HL-60 (cell line): ENCODE data around the gene FOXO1.

Experiments used
- DNase-seq, 2 experiments: peaks; one replicate each; pipeline ENCODE4 v3.0.0-alpha.2; 2010 to 2020; ENCODE audit warnings: low read depth in 1 of 2, low spot score in 1 of 2
- H3K27ac ChIP-seq: fragments of 250-450 bp; sonication (Bioruptor Pico); replicated peaks from 2 replicates; pipeline ENCODE4 v1.5.1; 2020; ENCODE audit warnings: mild to moderate bottlenecking, moderate library complexity
- H3K27me3 ChIP-seq: fragments of 250-450 bp; sonication (Bioruptor Pico); 2 replicates; pipeline ENCODE4 v1.5.1; 2021; ENCODE audit warnings: mild to moderate bottlenecking, moderate library complexity; ENCODE audit not compliant: insufficient read depth, poor library complexity, severe bottlenecking
- H3K4me3 ChIP-seq: replicated peaks from 2 replicates; pipeline ENCODE4 v1.5.1; 2011; ENCODE audit warnings: mild to moderate bottlenecking, control low read depth, low read length; ENCODE audit not compliant: insufficient read depth
- GABPA ChIP-seq: IDR thresholded peaks from 2 replicates; pipeline ENCODE4 v1.6.1; 2012; ENCODE audit warnings: low read depth
- POLR2AphosphoS5 ChIP-seq: IDR thresholded peaks from 2 replicates; pipeline ENCODE4 v1.6.1; 2012; ENCODE audit warnings: low read depth
- SPI1 ChIP-seq: IDR thresholded peaks from 2 replicates; pipeline ENCODE4 v1.6.1; 2012; ENCODE audit warnings: low read depth, mild to moderate bottlenecking, borderline replicate concordance
- TF ChIP-seq, protein P1 (sequence below): IDR thresholded peaks from one replicate; pipeline ENCODE4 v1.5.1; 2011; ENCODE audit warnings: low read length, control low read depth, inconsistent platforms; ENCODE audit not compliant: insufficient read depth
- TF ChIP-seq, protein P2 (sequence below): IDR thresholded peaks from 2 replicates; pipeline ENCODE4 v1.6.1; 2012; ENCODE audit warnings: low read depth; ENCODE audit not compliant: insufficient replicate concordance

The FOXO1 gene

GRCh38 chr13:40546047-40546446, 120.4 kb downstream of the FOXO1 start:
- TF ChIP-seq POLR2AphosphoS5 (no peak), SPI1 (no peak), GABPA (no peak)
- TF ChIP-seq, protein P1, sequence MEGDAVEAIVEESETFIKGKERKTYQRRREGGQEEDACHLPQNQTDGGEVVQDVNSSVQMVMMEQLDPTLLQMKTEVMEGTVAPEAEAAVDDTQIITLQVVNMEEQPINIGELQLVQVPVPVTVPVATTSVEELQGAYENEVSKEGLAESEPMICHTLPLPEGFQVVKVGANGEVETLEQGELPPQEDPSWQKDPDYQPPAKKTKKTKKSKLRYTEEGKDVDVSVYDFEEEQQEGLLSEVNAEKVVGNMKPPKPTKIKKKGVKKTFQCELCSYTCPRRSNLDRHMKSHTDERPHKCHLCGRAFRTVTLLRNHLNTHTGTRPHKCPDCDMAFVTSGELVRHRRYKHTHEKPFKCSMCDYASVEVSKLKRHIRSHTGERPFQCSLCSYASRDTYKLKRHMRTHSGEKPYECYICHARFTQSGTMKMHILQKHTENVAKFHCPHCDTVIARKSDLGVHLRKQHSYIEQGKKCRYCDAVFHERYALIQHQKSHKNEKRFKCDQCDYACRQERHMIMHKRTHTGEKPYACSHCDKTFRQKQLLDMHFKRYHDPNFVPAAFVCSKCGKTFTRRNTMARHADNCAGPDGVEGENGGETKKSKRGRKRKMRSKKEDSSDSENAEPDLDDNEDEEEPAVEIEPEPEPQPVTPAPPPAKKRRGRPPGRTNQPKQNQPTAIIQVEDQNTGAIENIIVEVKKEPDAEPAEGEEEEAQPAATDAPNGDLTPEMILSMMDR: no peak
- TF ChIP-seq, protein P2, sequence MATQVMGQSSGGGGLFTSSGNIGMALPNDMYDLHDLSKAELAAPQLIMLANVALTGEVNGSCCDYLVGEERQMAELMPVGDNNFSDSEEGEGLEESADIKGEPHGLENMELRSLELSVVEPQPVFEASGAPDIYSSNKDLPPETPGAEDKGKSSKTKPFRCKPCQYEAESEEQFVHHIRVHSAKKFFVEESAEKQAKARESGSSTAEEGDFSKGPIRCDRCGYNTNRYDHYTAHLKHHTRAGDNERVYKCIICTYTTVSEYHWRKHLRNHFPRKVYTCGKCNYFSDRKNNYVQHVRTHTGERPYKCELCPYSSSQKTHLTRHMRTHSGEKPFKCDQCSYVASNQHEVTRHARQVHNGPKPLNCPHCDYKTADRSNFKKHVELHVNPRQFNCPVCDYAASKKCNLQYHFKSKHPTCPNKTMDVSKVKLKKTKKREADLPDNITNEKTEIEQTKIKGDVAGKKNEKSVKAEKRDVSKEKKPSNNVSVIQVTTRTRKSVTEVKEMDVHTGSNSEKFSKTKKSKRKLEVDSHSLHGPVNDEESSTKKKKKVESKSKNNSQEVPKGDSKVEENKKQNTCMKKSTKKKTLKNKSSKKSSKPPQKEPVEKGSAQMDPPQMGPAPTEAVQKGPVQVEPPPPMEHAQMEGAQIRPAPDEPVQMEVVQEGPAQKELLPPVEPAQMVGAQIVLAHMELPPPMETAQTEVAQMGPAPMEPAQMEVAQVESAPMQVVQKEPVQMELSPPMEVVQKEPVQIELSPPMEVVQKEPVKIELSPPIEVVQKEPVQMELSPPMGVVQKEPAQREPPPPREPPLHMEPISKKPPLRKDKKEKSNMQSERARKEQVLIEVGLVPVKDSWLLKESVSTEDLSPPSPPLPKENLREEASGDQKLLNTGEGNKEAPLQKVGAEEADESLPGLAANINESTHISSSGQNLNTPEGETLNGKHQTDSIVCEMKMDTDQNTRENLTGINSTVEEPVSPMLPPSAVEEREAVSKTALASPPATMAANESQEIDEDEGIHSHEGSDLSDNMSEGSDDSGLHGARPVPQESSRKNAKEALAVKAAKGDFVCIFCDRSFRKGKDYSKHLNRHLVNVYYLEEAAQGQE: no peak
- no peak overlapping the region for H3K27ac ChIP-seq
- no peak for DNase-seq
- H3K4me3 ChIP-seq: no peak overlapping the region
- peaks cover 5% of the 10 kb centered on the region for H3K27me3 ChIP-seq

- DNase-seq: no peak
- H3K27ac ChIP-seq: no peak overlapping the region
- H3K27me3 ChIP-seq: peaks cover 3% of the 10 kb centered on the region
Measured at GRCh38 chr13:40540328-40541044, 126.0 kb downstream of the FOXO1 start.

GRCh38 chr13:40539576-40540327, 126.7 kb downstream of the FOXO1 start:
- H3K27ac ChIP-seq: no peak overlapping the region
- H3K4me3 ChIP-seq: no peak overlapping the region
- TF ChIP-seq, protein P1: no peak
- TF ChIP-seq POLR2AphosphoS5 (no peak), GABPA (no peak), SPI1 (no peak)
- TF ChIP-seq, protein P2: no peak
- DNase-seq: no peak
- peaks cover 3% of the 10 kb centered on the region for H3K27me3 ChIP-seq

More at GRCh38 chr13:40540328-40541044, 126.0 kb downstream of the FOXO1 start:
- TF ChIP-seq, protein P2: no peak
- no peak for TF ChIP-seq SPI1
- TF ChIP-seq POLR2AphosphoS5: no peak
- TF ChIP-seq, protein P1: no peak
- no peak for TF ChIP-seq GABPA
- no peak overlapping the region for H3K4me3 ChIP-seq
